ENCODE data around the gene SLC6A7. TPM values are rescaled to one million over a fixed set of nuclear protein-coding genes. Genes with fewer than 3 reads are reported as not detected.

The SLC6A7 gene
- total RNA-seq, 2 donors from 2014 or later = not detected

DNA sequence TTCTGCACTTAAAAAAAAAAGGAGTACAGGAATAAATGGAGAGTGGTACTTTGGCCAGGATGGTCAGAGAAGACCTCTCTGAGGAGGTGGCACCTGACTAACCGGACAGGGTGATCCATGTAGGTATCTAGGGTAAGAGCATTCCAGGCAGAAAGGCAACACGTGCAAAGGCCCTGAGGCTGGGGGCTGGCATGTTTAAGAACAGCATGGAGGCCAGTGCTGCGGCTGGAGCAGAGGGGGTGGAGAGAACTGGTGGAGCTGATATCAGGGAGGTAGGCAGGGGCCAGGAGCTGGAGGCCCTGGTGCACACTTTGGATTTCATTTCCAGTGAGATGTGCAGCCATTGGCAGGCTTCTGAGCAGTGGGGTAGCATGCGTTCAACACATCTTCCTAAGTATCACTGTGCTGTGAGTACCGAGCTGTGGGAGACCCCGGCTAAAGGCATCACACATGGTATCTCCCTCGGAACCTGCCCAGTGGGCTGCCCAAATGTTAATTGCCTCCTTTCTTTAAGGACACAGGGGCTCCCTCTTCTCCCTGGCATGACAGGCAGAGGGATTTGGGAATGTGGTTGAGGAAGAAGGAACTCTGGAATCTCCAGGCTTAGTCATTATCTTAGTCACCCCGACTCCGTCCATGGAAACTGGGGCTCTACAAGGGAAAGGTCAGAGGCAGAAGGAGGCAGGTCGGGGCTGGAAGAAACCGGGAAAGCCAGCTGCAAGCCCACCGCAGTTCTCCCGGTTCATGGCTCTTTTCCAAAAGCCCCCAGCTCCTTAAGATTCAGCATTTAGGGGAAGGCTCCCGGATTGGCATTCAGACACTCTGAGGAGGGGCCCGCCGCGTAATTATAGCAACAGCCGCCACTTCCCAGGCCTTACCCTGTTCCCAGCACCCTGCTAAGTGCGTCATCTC is 18.6 kb downstream of the SLC6A7 start:
- intact Hi-C loops (cut with DNase I) = no loop called here
- ATAC-seq (no peak), DNase-seq (no peak)

DNA sequence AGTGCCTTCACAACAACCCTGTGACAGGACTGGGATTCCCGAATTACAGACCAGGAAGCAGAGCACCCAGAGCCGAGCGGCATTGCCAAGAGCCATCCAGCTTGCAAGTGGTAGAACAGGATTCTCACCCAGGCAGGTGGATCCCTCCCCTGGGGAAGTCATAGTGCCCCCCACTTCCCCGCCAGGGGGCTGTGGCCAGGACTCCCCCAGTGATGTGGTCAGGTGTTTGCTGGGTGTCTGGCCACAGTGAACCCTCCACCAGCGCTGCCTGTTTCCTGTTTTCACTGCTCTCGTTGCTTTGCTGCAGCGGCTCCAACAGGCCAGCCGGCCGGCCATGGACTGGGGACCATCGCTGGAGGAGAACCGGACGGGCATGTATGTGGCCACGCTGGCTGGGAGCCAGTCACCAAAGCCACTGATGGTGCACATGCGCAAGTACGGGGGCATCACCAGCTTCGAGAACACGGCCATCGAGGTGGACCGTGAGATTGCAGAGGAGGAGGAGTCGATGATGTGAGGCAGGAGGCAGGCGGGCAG is 19.3 kb downstream of the SLC6A7 start:
- intact Hi-C loops (cut with DNase I) = no loop called here
- DNase-seq (no peak), ATAC-seq (no peak)

DNA sequence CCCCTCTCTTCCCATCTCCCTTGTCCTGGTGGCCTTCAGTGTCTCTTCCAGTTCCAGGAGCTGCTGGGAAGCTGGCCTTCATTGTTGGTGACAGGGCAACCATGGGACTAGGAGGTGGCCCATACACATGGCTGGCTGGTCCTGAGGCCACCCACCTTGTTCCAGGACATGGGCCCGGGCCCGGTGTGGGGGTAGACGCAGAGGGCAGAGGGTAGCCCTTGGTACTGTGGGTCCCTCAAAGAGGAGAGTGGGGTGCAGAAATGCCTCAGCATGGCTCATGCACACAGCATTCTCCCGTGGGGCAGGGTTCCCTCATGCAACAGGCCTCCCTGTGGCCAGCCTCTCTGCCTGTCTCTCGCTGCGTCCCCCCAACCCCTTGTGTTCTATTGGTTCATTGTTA is 20.8 kb downstream of the SLC6A7 start:
- DNase-seq = no peak
- ATAC-seq = no peak
- intact Hi-C loops (cut with DNase I) = loop anchor here in 1 of 2 donors (10.0 kb wide), 1 partner anchor 186 kb away; no protein-coding TSS in a partner anchor

DNA sequence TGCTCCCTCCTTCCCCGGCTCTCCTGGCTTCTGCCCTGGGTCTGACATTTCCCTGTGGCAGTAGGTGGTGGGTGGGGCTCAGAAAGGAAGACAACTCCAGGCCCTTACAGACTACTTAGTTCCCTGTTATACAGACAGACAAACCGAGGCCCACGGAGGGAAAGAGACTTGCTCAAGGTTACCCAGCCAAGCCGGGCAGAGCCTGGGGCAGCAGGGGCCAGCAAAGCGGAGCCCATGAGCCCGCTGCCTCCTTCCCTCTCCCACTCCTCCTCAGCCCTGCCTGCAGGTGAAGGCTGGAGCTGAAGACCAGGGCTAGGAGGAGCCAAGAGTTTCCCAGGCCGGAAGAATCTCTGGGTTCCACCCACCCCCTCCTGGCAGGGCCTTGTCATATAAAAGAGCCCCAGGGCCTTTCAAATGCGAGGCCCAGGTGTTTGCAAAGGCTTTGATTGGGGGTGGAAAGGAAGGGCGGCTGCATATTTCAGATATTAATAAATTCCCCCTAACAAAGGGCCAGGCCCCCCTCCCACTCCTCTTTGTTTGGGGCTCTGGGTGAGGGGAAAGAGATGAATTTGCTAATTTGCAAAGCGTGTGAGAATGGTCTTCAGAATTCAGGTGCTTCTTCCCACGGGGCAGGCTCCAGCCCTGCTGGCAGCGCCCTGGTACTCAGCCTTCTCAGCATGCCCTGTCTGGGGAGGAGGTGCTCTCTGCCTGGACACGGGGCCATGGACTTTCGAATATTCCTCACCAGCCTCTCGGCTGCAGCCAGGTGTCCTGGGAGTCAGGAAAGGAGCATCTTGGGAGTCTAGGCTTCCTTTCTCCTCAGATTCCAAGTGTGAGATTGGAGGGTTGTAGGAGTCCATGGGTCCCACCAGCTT is 21.5 kb downstream of the SLC6A7 start:
- no peak for ATAC-seq
- no peak for DNase-seq
- intact Hi-C loops (cut with DNase I) = loop anchor here in 1 of 2 donors (10.0 kb wide), 1 partner anchor 187 kb away; no protein-coding TSS in a partner anchor

DNA sequence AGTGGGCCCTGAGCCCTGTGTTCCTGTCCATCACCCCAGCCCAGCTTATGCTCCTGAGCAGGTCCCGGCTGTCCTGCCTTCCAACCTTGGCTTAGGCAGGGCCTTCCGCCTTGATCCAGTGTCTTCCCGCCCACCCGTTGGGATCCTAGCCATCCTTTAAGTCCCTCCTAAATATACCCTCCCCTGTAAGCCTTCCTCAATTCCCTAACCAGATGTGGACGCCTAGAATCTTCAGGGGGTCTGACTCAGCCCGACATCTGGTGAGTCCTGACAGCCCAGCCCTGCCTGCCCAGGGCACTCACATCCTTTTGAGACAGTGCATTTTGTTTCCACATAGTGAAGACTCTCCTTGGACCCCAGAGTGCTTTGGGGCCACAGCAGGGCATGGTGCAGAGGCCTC is 23.7 kb downstream of the SLC6A7 start:
- intact Hi-C loops (cut with DNase I) = loop anchor here in 1 of 2 donors (10.0 kb wide), 1 partner anchor 189 kb away; no protein-coding TSS in a partner anchor
- no peak for DNase-seq
- ATAC-seq = peak in 1 of 2 donors; percentile 40

DNA sequence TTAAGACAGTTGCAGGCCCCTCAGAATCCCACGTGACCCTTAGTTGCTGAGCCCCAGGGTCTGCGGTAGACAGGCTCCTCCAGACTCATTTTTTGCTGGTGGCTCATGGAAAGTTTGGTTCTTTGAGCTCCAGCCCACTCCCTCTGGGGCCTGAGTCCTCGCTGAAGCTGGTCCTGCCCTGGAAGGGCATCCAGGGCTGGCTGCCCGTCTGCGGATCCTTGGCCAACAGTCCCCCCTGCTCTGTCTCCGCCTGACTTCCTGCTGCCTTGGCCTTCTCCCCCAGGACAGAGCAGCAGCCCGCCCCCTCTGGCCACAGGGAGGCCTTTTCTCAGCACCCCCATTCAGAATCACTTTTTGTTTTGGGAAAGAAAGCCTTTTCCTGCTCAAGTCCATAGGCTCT is 24.4 kb downstream of the SLC6A7 start:
- DNase-seq (peak; percentile 53), ATAC-seq (peak; percentile 62 to 71)
- intact Hi-C loops (cut with DNase I) = loop anchor here in 1 of 2 donors (10.0 kb wide), 1 partner anchor 189 kb away; no protein-coding TSS in a partner anchor

DNA sequence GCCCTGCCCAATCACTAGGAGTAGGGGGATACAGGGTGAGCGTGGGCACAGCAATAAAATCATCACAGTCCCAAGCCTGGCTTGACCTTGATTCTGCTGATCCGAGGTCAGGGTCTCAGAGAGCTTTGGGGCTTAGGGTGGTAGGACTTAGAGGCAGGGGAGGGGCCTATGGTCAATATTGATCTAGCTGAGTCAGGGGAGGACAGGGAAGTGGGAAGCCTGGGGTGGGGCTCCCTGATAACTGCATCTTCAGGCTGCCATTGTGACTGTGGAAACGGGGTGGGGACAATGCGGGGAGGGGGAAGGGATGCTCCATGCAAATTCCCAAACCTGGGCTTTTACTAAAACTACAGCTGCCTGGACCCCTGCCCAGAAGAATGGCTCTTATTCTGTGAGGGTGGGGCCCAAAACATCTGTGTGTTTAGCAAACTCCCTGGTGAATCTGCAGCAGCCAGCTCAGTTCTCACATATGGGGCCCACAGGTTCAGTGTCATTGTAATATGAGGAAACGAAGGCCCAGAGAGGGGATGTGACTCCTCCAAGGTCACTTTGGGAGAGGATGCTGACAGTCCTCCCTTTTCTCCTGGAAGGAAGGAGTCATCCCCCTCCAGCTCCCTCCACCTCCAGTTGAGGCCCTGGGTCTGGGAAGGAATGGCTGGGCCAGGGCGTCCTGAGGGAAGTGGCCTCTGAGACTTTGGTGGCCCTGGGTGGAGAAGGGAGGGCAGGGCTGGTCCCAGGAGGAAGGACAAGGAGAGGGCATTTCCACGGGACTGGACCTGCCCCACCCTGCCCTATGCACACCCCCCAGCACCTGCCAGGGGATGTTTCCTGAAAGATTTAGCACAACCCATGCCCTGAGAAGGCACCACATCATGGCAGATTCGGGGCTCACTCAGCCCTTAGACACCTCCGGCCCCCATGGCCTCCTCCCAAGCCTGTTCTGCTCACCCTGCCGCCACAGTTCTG is 26.4 kb downstream of the SLC6A7 start:
- intact Hi-C loops (cut with DNase I) = loop anchor here (5.0 to 10.0 kb wide), 2 partner anchors 54 to 191 kb away; no protein-coding TSS in a partner anchor
- ATAC-seq (no peak), DNase-seq (no peak)

DNA sequence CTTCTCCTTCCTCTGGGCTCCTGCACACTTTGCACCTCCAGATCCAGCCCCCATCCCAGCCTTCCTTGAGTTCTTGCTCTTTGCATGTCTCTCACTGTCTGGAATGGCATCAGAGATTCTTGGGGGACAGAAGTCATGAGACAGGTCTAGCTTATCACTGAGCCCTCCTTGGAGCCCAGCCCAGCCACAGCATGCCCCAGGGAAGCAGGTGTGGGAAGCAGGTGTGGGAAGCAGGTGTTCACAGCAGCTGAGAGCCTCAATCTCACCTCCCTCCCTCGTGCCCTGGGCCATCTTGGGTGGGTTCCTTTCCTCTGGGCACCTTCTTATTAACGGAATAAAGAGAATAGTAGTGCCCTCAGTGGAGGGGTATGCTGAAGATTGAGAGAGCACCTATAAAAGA is 27.2 kb downstream of the SLC6A7 start:
- DNase-seq = no peak
- intact Hi-C loops (cut with DNase I) = loop anchor here (5.0 to 10.0 kb wide), 2 partner anchors 55 to 192 kb away; no protein-coding TSS in a partner anchor
- no peak for ATAC-seq

DNA sequence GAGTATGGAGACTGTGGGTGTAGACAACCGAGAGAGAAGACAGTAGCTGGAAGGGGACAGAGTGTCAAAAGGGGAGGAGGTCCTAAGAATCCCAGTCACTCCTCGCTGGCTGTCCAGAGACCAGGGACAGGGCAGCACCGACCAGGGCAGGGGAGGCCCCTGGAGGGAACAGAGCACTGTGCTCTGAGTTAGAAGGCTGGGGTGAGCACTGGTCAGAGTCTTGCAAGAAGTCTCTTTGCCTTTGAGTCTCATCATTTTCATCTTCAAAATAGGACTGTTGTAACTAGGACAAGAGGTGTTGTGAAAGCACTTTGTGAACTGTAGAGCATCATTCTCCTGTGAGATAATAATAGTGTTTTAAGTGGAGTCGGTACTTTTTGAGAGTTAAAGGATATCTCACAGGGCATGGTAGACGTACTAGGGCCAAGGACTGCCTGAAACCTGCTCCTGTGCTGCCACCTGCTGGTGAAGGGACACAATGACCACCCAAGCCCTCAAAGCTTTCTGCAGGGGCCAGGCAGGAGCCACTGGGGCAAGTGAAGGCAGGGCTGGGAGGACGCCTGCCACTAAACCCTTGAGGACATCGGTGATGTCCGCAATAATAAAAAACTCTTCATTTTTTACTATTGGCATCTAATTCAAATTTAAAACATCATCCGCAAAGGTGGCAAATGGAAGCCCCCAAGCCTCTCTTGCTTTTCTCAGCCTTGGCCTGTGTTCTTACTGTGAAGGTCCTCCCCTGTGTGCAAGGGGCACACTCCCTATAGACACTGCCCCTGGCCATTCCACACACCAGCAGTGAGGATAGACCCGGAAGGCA is 28.2 kb downstream of the SLC6A7 start:
- peak; percentile 85 for DNase-seq
- peak; percentile 74 to 75 for ATAC-seq
- intact Hi-C loops (cut with DNase I) = loop anchor here (1.0 to 10.0 kb wide), 5 partner anchors 56 to 193 kb away; no protein-coding TSS in a partner anchor

DNA sequence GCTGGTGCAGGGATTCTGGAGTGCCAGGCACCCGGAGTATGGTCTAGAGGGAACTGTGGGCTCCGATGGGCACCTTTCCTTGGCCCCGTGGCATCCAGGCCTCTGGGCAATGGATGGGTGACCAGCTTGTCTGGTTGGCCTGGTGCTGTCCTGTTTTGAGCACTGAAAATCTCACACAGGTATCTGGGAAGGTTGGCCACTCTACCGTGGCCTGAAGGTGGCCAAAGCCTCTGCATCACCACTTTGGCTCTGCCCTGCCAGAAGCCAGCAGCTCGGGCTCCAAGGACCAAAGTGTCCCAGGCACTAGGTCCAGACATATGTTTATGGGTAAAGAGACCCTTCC is 28.8 kb downstream of the SLC6A7 start:
- no peak for DNase-seq
- ATAC-seq = no peak
- intact Hi-C loops (cut with DNase I) = loop anchor here (1.0 to 10.0 kb wide), 5 partner anchors 56 to 194 kb away; no protein-coding TSS in a partner anchor

DNA sequence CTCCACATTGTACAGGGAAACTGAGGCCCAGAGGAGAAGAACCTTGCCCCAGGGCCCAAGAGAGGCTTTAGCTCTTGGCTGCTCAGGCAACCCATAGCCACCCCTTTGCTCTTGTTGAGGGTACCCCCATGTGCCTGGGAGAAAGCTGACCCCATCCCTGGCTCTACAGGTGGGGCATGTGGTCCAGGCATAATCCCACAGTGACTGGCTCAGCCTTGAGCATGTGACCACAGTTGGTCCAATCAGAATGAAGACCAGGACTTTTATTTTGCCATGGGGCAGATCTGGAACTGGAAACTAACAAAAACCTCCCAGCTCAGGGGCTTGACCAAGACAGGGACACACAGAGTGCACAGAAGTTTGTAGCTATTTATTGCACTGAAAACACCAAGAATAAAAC is 29.3 kb downstream of the SLC6A7 start:
- DNase-seq (no peak), ATAC-seq (no peak)
- intact Hi-C loops (cut with DNase I) = loop anchor here (2.0 to 10.0 kb wide), 3 partner anchors 57 to 194 kb away; no protein-coding TSS in a partner anchor

DNA sequence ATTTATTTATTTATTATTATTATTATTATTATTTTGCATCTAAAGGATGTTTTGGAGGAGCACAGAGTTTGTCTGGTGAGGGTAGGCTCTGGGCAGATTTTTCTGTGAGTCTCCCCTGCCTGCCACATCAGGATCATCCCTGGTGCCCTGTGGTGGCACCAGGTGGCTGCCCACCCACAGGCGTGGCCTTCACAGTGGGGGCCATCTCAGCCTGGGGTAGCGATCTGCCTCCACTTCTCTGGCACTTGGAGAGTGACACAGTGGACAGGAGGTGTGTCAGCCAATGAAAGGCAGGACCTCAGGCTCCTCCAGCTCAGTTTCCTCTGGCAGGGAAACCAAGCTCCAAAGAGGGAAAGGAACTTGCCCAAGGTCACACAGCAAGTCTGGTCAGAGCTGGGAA is 30.0 kb downstream of the SLC6A7 start:
- ATAC-seq = no peak
- intact Hi-C loops (cut with DNase I) = loop anchor here (2.0 to 10.0 kb wide), 3 partner anchors 58 to 195 kb away; no protein-coding TSS in a partner anchor
- no peak for DNase-seq

DNA sequence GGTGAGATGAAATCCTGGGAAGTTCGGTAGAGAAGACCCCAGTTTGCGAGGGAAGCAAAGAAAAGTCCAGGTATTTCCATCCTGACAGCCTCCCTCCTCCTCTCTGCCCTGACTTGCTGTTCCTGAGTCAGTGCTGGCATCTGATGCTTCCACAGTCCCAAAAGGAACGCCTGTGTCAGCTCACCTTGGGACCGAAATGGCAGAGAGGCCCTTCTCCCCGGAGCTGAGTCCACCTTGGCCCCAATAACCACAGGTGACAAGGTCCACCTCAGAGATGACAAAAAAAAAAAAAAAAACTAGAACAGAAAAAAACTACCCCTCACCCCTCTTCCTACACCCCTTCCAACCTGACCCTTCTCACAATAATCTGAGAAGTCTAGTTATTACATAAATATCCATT is 31.6 kb downstream of the SLC6A7 start:
- ATAC-seq (no peak), DNase-seq (no peak)
- intact Hi-C loops (cut with DNase I) = no loop called here

DNA sequence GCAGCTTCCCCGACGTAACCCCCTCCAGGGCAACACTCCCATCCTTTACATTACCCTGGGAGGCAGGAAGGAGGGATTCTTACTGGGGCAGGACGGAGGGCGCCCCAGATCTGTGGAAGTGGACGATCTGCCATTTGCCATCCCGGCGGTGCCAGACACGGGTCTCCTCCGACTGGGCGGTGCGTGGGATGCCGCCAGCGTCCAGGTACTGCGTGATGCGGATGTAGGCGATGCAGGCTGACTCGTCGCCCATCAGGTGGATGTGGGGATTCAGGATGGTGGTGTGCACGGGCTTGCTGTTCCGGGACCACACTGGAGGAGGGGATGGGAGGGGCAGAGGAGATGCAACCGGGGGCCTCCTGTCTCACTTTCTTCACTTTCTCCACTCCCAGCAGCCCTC is 33.0 kb downstream of the SLC6A7 start:
- ATAC-seq (no peak), DNase-seq (no peak)
- intact Hi-C loops (cut with DNase I) = no loop called here

DNA sequence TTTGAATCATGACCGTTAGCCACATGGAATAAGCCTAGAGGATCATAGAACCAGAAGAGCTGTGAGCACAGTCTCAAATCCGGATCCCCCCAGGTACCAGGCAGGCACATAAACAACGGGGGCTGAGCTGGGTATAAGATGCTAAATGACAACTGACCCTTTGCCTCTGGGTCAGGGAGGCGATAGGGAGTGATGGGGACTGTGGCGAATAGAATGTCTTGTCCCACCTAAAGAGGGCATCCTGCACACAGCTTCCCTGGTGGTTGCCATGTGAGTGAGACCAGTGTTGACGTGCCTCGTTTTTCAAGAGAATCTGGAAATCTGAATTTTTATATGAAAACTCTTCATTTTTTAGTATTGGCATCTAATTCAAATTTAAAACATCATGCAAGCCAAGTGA is 33.6 kb downstream of the SLC6A7 start:
- intact Hi-C loops (cut with DNase I) = no loop called here
- DNase-seq (no peak), ATAC-seq (no peak)

DNA sequence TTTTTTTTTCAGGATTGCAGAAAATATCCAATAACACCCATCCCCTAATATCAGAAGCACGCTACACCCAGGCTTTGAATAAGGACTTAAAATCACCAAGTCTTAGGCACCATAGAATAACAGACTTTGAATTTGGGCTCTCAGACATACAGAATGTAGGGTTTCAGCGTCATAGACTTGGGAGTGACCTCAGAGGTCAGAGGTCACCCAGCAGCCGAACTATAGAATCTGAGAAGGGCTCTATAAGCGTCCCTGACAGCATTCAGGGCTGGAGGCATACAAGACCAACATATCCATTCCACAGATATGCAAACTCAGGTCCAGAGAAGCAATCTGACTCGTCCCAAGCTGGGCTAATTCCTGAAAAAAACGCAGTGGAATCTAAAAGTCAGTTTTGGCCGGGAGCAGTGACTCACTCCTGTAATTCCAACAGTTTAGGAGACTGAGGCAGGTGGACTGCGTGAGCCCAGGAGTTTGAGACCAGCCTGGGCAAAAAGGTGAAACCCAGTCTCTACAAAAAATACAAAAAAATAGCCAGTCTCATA is 34.7 kb downstream of the SLC6A7 start:
- no peak for DNase-seq
- no peak for ATAC-seq
- intact Hi-C loops (cut with DNase I) = no loop called here

DNA sequence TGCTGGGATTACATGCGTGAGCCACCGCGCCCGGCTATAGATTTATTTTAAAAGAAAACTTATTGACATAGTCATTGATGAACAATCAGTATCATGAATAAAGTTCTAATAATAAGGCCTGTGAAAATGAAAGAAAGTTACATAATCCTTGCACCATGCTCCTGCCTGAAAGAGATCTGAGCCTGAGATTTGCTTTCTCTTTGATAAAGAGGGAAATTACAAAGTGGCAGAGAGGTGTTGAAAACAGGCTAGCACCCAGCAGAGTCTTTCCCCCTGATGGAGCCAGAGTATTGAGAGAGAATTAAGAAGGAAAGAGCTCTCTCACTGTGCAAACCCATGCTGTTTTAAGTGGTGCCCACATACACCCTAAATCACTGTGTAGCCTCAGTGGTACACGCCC is 37.2 kb downstream of the SLC6A7 start:
- peak in 1 of 2 donors; percentile 24 for ATAC-seq
- intact Hi-C loops (cut with DNase I) = no loop called here
- DNase-seq = no peak

All from left cardiac atrium (tissue), 4 donors.